ENCODE measurements around the gene MAPKAPK2. TPM values are rescaled to one million over a fixed set of nuclear protein-coding genes. Genes with fewer than 3 reads are reported as not detected.

The MAPKAPK2 gene
- total and polyA plus RNA-seq, 2 of the 13 experiments (the other 11 are each of a cell fraction or from before 2014, with no cell fraction given): 16.6 to 34.0 TPM

DNA sequence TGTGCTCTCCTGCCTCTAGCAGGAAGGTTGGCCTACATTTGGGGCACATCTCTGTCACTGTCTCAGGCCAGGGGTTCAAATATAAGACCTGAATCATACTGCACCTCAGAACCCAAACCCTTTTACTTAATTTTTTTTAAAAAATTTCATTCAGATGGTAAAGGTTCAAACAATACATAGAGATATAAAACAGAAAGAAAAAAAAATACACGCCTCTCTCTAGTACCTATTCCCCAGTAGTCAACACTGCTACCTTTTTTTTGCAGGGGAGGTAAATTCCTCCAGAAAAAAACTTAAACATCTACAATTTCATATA, 32.9 kb downstream of the MAPKAPK2 start:
- Histone ChIP-seq H3K36me3 (replicated peaks in 1 of 2; ENCODE audit: control insufficient read depth in 1 of 2, insufficient read depth in 2 of 2, low read length in 2 of 2) (no peaks in the 10 kb centered on the region), H3K79me2 (ENCODE audit: insufficient read depth, low read length) (peaks cover 42% of the 10 kb centered on the region), H4K20me1 (ENCODE audit: insufficient read depth, low read length) (peaks cover 10% of the 10 kb centered on the region; the same call in 1 of the 2 replicates), H3K9me3 (ENCODE audit: low read length) (no peaks in the 10 kb centered on the region), H3K4me3 (replicated peaks in 1 of 3; ENCODE audit: insufficient read depth in 1 of 3, low read depth in 2 of 3, low read length in 3 of 3) (no peak overlapping the region), H3K27ac (ENCODE audit: extremely low read length, insufficient read depth, low read length) (no peak overlapping the region), H2AFZ (ENCODE audit: low read length) (no peak overlapping the region), H3K4me1 (ENCODE audit: insufficient read depth, low read length) (peaks cover 51% of the 10 kb centered on the region), H3K4me2 (ENCODE audit: low read depth, low read length) (no peak overlapping the region), H3K9ac (ENCODE audit: insufficient read depth, low read depth, low read length) (no peak overlapping the region), H3K27me3 (ENCODE audit: control insufficient read depth in 1 of 2, insufficient read depth in 2 of 2, low read length in 2 of 2) (no peaks in the 10 kb centered on the region)
- in situ Hi-C loops (cut with HindIII; ENCODE audit: extremely low pct_ligation_motif_present, low pct_unique_long_range_greater_than_20kb) (no loop called here), intact Hi-C loops (cut with micrococcal nuclease; ENCODE audit: unreplicated experiment) (no loop called here)
- BruUV-seq (replicated peaks): no TSS peak
- ChIA-PET CTCF (ENCODE audit: low intra/inter-chr PET ratio, low total read pairs) (no interaction called here), POLR2A (no interaction called here)
- TF ChIP-seq MBNL3 (CRISPR knock-in tag; conservative IDR thresholded peaks at IDR 0.05) (no peak), PAF1 (CRISPR knock-in tag; IDR thresholded peaks at IDR 0.05) (no peak), RBM39 (IDR thresholded peaks at IDR 0.05; ENCODE audit: low read depth, low read length, poor library complexity, severe bottlenecking) (no peak), TARDBP (CRISPR knock-in tag; IDR thresholded peaks at IDR 0.05) (no peak), TP53 (CRISPR knock-in tag; conservative IDR thresholded peaks at IDR 0.05) (no peak)
- TF ChIP-seq, protein P1, sequence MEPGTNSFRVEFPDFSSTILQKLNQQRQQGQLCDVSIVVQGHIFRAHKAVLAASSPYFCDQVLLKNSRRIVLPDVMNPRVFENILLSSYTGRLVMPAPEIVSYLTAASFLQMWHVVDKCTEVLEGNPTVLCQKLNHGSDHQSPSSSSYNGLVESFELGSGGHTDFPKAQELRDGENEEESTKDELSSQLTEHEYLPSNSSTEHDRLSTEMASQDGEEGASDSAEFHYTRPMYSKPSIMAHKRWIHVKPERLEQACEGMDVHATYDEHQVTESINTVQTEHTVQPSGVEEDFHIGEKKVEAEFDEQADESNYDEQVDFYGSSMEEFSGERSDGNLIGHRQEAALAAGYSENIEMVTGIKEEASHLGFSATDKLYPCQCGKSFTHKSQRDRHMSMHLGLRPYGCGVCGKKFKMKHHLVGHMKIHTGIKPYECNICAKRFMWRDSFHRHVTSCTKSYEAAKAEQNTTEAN (CRISPR knock-in tag; conservative IDR thresholded peaks at IDR 0.05): no peak
- TF ChIP-seq, protein P2, sequence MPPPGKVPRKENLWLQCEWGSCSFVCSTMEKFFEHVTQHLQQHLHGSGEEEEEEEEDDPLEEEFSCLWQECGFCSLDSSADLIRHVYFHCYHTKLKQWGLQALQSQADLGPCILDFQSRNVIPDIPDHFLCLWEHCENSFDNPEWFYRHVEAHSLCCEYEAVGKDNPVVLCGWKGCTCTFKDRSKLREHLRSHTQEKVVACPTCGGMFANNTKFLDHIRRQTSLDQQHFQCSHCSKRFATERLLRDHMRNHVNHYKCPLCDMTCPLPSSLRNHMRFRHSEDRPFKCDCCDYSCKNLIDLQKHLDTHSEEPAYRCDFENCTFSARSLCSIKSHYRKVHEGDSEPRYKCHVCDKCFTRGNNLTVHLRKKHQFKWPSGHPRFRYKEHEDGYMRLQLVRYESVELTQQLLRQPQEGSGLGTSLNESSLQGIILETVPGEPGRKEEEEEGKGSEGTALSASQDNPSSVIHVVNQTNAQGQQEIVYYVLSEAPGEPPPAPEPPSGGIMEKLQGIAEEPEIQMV (CRISPR knock-in tag; IDR thresholded peaks at IDR 0.05; ENCODE audit: low read depth): no peak
- TF ChIP-seq, protein P3, sequence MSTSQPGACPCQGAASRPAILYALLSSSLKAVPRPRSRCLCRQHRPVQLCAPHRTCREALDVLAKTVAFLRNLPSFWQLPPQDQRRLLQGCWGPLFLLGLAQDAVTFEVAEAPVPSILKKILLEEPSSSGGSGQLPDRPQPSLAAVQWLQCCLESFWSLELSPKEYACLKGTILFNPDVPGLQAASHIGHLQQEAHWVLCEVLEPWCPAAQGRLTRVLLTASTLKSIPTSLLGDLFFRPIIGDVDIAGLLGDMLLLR (CRISPR knock-in tag; IDR thresholded peaks at IDR 0.05): no peak
- DNase-seq (ENCODE audit: low spot score): no peak
- ATAC-seq: no peak
- FAIRE-seq: no peak
- 98% methylated on average over 1 of the region's 1 CpG for WGBS (ENCODE audit: low lambda C conversion rate)
